ENCODE measurements around the gene TRIM17.

TRIM17 gene

GRCh38 chr1:228400692-228401454, 15.8 kb downstream of the TRIM17 start:
- no peak for DNase-seq (ENCODE audit: low spot score)

DNA sequence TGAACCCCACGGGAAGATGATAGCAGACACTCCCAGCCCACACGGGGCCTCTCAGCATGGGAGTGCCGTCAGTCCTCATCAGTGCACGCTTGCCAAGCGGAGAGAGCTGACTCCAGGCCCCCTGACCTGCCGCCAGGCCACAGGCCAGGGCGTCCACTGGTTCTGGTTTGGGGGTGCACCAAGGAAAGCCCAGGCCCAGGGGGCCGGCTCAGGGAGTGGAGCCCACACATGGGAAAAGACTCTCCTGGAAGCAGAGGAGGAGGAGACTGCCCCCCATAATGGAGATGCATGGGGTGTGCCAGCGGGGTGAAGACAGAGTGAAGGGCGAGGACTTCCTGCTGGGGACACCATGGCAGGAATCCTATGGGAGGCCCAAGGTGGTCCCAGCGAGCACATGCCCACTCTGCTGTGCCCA, 16.4 kb downstream of the TRIM17 start:
- DNase-seq (ENCODE audit: low spot score), result peak; percentile 4

DNA sequence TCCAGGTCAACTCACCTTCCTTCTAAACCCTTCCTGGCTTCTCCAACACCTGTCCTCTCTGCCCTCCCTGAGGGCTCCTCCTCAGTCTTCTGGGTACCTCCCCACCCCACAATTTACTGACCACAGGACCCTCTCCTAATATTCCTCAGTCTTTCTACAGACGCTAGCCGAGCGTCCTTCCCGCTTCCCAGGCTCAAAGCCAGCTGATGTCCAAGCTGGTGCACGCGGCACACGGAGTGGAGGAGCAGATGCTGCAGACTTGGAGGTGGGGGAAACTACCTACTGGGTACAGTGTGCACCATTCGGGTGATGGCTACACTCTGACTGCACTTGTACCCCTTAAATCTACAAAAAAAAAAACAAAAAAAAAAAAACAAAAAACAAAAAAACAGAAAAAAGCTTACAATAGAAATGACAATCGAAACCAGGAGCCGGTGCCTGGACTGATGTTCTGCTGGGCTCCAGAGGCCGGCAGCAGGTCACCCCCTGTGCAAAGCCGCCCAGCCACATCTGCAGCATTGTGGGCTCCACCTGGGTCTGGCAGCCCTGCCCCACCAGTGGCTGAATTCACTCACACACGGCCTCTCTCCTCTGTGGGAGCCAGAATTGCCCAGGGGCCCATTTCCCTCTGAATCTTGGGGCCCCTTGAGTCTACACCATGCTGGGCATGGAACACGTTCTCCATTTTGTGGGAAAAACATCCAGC, 17.0 kb downstream of the TRIM17 start:
- DNase-seq (ENCODE audit: low spot score), result no peak

DNA sequence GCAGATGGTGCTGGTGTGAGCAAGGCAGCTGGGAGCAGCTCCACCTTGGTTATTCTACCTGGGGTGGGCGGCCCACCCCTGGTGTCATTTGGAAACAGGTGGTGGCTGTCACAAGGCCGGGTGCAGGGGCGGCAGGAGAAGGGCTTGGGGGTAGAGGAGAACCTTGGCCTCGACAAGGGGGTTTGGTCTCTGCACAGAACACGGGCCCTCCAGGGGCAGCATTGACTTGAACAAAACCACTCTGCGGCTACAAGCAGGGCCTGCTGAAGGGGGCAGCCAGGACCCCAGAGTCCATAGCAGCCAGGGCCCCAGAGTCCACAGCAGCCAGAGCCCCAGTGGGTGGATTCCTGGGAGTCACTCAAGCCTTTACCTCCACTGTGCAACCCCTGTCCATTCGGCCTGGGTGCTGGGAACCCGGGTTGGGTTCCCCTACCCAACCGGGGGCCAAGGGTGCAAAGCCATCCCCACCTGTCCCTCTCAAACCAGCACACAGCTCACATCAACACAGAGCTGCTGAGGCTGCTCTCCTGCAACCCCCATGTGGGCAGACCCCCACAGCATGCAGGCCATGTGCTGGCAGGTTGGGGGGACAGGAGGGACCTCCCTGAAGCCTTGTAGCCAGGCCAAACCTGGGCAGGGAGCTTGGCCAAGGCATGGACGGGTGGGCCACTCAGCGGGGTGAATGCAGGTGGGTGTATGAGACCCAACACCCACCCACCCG, 17.8 kb downstream of the TRIM17 start:
- no peak for DNase-seq (ENCODE audit: low spot score)

- DNase-seq (ENCODE audit: low spot score), result no peak
Measured at GRCh38 chr1:228397966-228398365, 18.7 kb downstream of the TRIM17 start.

- peak; percentile 2 for DNase-seq (ENCODE audit: low spot score)
Measured at GRCh38 chr1:228396770-228397662, 19.6 kb downstream of the TRIM17 start.

GRCh38 chr1:228394571-228395394, 21.9 kb downstream of the TRIM17 start:
- peak; percentile 1 for DNase-seq (ENCODE audit: low spot score)

- DNase-seq (ENCODE audit: low spot score), result no peak
Measured at GRCh38 chr1:228393811-228394570, 22.7 kb downstream of the TRIM17 start.

DNA sequence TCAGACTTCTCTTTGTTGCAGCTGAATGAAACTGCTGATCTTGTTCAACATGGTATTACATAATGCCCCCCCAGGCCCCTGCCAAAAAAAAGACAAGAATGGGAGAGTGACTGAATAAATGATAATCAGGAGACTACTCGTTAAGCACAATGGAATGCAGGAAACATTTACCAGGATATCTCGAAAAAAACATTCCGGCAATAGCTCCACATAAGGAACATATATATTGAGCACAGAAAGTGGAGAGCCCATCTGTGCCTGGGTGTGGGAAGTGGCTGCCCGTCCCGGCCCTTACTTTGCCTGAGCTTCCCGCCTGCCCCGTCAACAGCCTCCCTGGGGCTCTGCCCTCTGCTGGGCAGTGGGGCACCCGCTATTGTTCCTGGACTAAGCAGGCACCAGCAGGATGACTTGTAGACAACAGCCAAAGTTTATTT, 23.4 kb downstream of the TRIM17 start:
- DNase-seq (ENCODE audit: low spot score), result peak; percentile 54

GRCh38 chr1:228392111-228392936, 24.3 kb downstream of the TRIM17 start:
- DNase-seq (ENCODE audit: low spot score), result no peak

DNA sequence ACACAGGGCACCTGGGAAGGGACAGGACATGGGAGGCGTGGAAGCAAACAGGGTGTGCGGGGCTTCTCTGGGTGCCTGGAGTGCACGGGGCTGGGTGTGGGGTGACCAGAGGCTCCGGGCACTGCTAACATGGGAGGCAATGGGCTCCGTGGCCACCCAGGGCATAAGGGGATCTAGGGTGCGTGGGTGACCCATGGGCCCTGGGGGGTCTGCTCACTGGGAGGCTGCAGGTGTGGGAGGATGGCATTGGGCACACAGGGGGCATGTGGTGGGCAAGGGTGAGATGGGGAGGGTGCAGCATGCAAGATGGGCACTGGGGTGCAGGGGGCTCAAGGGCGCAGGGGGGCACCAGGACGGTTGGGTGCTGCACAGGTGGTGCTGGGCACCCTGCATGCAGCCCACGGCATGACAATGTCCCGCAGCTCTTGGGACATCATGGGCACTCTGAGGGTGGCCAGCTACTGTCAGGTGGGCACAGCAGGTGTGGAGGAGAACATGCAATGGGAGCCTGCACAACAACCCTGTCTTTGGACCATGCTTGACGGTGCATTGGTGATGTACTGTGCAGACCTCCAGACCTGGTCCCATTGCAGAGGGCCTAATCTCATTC, 25.1 kb downstream of the TRIM17 start:
- no peak for DNase-seq (ENCODE audit: low spot score)

DNA sequence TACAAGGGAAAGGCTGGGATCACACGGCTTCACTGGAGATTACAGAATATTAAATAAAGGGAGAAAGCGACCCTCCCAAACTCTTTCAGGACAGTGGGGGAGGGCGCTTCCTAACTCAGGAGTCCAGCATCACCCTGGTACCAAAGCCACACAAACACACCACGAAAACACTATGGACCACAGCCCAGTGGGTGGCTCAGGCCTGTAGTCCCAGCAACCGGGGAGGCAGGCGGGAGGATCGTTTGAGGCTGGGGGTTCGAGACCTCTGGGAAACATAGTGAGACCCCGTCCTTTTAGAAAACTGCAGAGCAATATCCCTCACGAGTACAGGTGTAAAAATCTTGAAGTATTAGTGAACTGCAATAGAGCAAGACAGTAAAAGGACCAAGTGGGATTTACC, 26.0 kb downstream of the TRIM17 start:
- DNase-seq (ENCODE audit: low spot score), result no peak

GRCh38 chr1:228387321-228387720, 29.3 kb downstream of the TRIM17 start:
- DNase-seq (ENCODE audit: low spot score), result no peak

- DNase-seq (ENCODE audit: low spot score), result no peak
Measured at GRCh38 chr1:228385232-228385631, 31.4 kb downstream of the TRIM17 start.

DNA sequence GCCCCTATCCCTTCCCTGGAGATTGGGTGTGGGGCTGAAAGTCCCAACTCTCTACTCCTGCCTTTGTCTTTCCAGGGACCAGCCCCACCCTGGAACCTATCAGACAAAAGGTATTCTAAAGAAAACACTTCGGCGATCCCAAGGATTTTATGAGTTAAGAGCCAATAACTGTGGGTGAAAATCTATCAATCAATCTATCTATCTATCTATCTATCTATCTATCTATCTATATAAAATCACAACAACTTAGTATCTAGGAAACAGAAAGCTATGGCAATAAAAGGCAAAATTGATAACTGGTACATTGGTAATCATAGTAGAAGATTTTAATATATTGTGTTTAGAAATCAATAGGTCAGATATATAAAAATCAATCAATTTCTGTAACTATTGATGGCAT, 32.9 kb downstream of the TRIM17 start:
- DNase-seq (ENCODE audit: low spot score), result no peak

GRCh38 chr1:228381356-228381755, 35.3 kb downstream of the TRIM17 start:
- DNase-seq (ENCODE audit: low spot score), result no peak

DNA sequence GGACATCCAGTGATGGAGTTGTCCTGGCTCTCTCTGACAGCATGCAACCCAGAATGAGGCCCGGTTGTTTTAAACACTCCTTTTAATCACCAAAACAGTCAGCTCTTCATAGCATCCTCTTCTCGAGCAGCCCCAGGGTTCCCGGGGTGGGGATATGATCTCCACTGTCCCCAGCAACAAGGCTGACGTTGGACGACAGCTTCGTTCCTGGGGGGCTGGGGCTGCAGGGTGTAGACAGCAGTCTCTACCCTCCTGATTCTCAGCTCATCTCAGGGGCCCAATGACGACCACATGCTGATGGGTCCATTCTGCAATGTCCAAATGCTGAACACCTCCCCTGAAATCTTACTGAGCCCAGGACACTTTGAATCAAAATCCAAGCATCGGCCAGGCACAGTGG, 37.0 kb downstream of the TRIM17 start:
- DNase-seq (ENCODE audit: low spot score), result no peak

- peak; percentile 43 for DNase-seq (ENCODE audit: low spot score)
Measured at GRCh38 chr1:228378873-228379460, 37.7 kb downstream of the TRIM17 start.
